Measurements from ENCODE around the gene CENPH.
A peak's percentile ranks its signal among the peaks of the same experiment; 100 is the strongest.

The CENPH gene

GRCh38 chr5:69255940-69256339, 66.6 kb downstream of the CENPH start:
- DNase-seq = peak; percentile 63

GRCh38 chr5:69257577-69257976, 68.2 kb downstream of the CENPH start:
- no peak for DNase-seq
